WTC11 (cell line): Measurements from ENCODE around the gene NKAIN4. TPM values are rescaled to one million over a fixed set of nuclear protein-coding genes. Genes with fewer than 3 reads are reported as not detected.

ENCODE experiments used
- ATAC-seq: fragments of 200-7000 bp; cut with Tn5 transposase; 2 replicates; pipeline ENCODE4 v1.10.0; 2021; ENCODE audit warnings: mild to moderate bottlenecking, moderate library complexity
- CTCF ChIA-PET: fragments of 300-600 bp; sonication (Branson Sonifier 250); formaldehyde crosslinking; loops from one replicate; lab custom pipeline; 2021; ENCODE audit warnings: antibody characterized with exemption; lab: Charles Lee
- POLR2A ChIA-PET: fragments of 350-600 bp; sonication (Branson Sonifier 250); formaldehyde crosslinking; loops from one replicate; lab custom pipeline; 2021; ENCODE audit warnings: antibody characterized with exemption; lab: Charles Lee
- DNase-seq: peaks from one replicate; pipeline ENCODE4 v3.0.0; 2021; ENCODE audit warnings: low spot score
- H3K27ac Mint-ChIP-seq: 2 replicates; pipeline ENCODE4 v1.8.0; 2021; ENCODE audit warnings: mixed read lengths
- H3K27me3 Mint-ChIP-seq: 2 replicates; pipeline ENCODE4 v1.8.0; 2021; ENCODE audit warnings: low read depth, mild to moderate bottlenecking, moderate library complexity, mixed read lengths
- H3K36me3 Mint-ChIP-seq: 2 replicates; pipeline ENCODE4 v1.8.0; 2021; ENCODE audit warnings: mixed read lengths
- H3K4me1 Mint-ChIP-seq: 2 replicates; pipeline ENCODE4 v1.8.0; 2022; ENCODE audit warnings: mixed read lengths
- H3K4me3 Mint-ChIP-seq: 2 replicates; pipeline ENCODE4 v1.8.0; 2021; ENCODE audit warnings: mild to moderate bottlenecking, moderate library complexity, mixed read lengths
- H3K9me3 Mint-ChIP-seq: 2 replicates; pipeline ENCODE4 v1.8.0; 2021; ENCODE audit warnings: mixed read lengths
- CBFB ChIP-seq: sonication (generic); formaldehyde crosslinking; IDR thresholded peaks from 2 replicates; pipeline ENCODE4 v1.8.1; 2022; ENCODE audit warnings: mild to moderate bottlenecking, low read depth, missing genetic modification reagents
- CREB1 ChIP-seq: sonication (generic); formaldehyde crosslinking; IDR thresholded peaks from 2 replicates; pipeline ENCODE4 v1.8.0; 2023; ENCODE audit warnings: mild to moderate bottlenecking, missing genetic modification reagents
- ETV6 ChIP-seq: sonication (generic); formaldehyde crosslinking; IDR thresholded peaks from 2 replicates; pipeline ENCODE4 v1.8.1; 2022; ENCODE audit warnings: mild to moderate bottlenecking, missing genetic modification reagents
- GRHL2 ChIP-seq: fragments of 250-450 bp; sonication (Bioruptor Pico); IDR thresholded peaks from 2 replicates; pipeline ENCODE4 v1.8.0; 2022; ENCODE audit warnings: mild to moderate bottlenecking, moderate library complexity; ENCODE audit not compliant: insufficient replicate concordance, severe bottlenecking
- NFE2L1 ChIP-seq: sonication (generic); formaldehyde crosslinking; IDR thresholded peaks from 2 replicates; pipeline ENCODE4 v1.8.1; 2023; ENCODE audit warnings: missing genetic modification reagents
- SMAD4 ChIP-seq: sonication (generic); formaldehyde crosslinking; IDR thresholded peaks from 2 replicates; pipeline ENCODE4 v1.8.0; 2022; ENCODE audit warnings: mild to moderate bottlenecking, missing genetic modification reagents
- SOX15 ChIP-seq: fragments of 250-450 bp; sonication (Bioruptor Pico); IDR thresholded peaks from 2 replicates; pipeline ENCODE4 v1.9.0; 2021; ENCODE audit warnings: mild to moderate bottlenecking
- TCF7 ChIP-seq: sonication (generic); formaldehyde crosslinking; IDR thresholded peaks from 2 replicates; pipeline ENCODE4 v1.8.0; 2022; ENCODE audit warnings: mild to moderate bottlenecking, low read depth, missing genetic modification reagents, moderate library complexity
- TEAD4 ChIP-seq: sonication (generic); formaldehyde crosslinking; IDR thresholded peaks from 2 replicates; pipeline ENCODE4 v1.8.0; 2022; ENCODE audit warnings: mild to moderate bottlenecking, missing genetic modification reagents
- ZNF219 ChIP-seq: sonication (generic); formaldehyde crosslinking; IDR thresholded peaks from 2 replicates; pipeline ENCODE4 v1.8.0; 2023; ENCODE audit warnings: missing genetic modification reagents, mild to moderate bottlenecking, borderline replicate concordance
- ZNF423 ChIP-seq: fragments of 250-450 bp; sonication (Bioruptor Pico); IDR thresholded peaks from 2 replicates; pipeline ENCODE4 v2.1.2; 2022; ENCODE audit warnings: mild to moderate bottlenecking, moderate library complexity
- ZNF671 ChIP-seq: fragments of 250-450 bp; sonication (Bioruptor Pico); IDR thresholded peaks from 2 replicates; pipeline ENCODE4 v1.8.0; 2021; ENCODE audit warnings: mild to moderate bottlenecking
- total RNA-seq: library from RNA; stranded (reverse); gene quantifications from 3 replicates; pipeline ENCODE4 v1.2.3, GENCODE V29; 2021
- TF ChIP-seq, protein P1 (sequence below): fragments of 250-450 bp; sonication (Bioruptor Pico); IDR thresholded peaks from 2 replicates; pipeline ENCODE4 v1.9.0; 2021; ENCODE audit warnings: moderate library complexity, mild to moderate bottlenecking, inconsistent platforms, borderline replicate concordance
- TF ChIP-seq, protein P2 (sequence below): fragments of 250-450 bp; sonication (Bioruptor Pico); IDR thresholded peaks from 2 replicates; pipeline ENCODE4 v1.9.0; 2021; ENCODE audit warnings: mild to moderate bottlenecking
- TF ChIP-seq, protein P3 (sequence below): fragments of 250-450 bp; sonication (Bioruptor Pico); IDR thresholded peaks from 2 replicates; pipeline ENCODE4 v1.8.0; 2021; ENCODE audit warnings: mild to moderate bottlenecking
- TF ChIP-seq, protein P4 (sequence below): sonication (generic); formaldehyde crosslinking; IDR thresholded peaks from 2 replicates; pipeline ENCODE4 v1.8.1; 2023; ENCODE audit warnings: mild to moderate bottlenecking, moderate library complexity, missing genetic modification reagents
- TF ChIP-seq, protein P5 (sequence below): fragments of 250-450 bp; sonication (Bioruptor Pico); IDR thresholded peaks from 2 replicates; pipeline ENCODE4 v1.9.0; 2021; ENCODE audit warnings: mild to moderate bottlenecking, borderline replicate concordance
- TF ChIP-seq, protein P6 (sequence below): sonication (generic); formaldehyde crosslinking; IDR thresholded peaks from 2 replicates; pipeline ENCODE4 v1.8.1; 2022; ENCODE audit warnings: mild to moderate bottlenecking, moderate library complexity, missing genetic modification reagents
- TF ChIP-seq, protein P7 (sequence below): fragments of 250-450 bp; sonication (Bioruptor Pico); conservative IDR thresholded peaks from 2 replicates; pipeline ENCODE4 v1.9.0; 2021; ENCODE audit warnings: mild to moderate bottlenecking

The NKAIN4 gene
- total RNA-seq, 1 experiment from 2014 or later = 7.2 TPM

DNA sequence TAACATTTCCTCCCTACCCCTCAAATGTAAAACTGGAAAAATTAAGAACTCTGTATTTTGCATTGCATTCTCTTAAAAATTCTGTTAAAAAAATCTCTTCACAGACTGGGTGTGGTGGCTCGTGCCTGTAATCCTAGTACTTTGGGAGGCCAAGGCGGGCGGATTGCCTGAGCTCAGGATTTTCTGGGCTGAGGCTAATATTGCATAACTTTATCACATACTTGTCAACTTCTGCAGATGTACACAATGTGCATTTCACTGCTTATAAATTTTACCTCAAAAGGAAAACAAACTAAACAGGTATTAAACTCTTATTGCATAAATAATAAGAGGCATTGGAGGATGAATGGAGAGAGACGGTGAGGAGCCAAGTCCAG is 59.5 kb downstream of the NKAIN4 start:
- no peak overlapping the region for H3K4me3 Mint-ChIP-seq
- H3K27me3 Mint-ChIP-seq = no peaks in the 10 kb centered on the region
- POLR2A ChIA-PET = no interaction called here
- CTCF ChIA-PET = interaction anchor here (1.5 to 2.2 kb wide), 2 partner anchors 20 to 29 kb away, joined by 3 to 8 read pairs; no protein-coding TSS in a partner anchor
- no peak for TF ChIP-seq SOX15 (CRISPR knock-in tag)
- TF ChIP-seq, protein P1, sequence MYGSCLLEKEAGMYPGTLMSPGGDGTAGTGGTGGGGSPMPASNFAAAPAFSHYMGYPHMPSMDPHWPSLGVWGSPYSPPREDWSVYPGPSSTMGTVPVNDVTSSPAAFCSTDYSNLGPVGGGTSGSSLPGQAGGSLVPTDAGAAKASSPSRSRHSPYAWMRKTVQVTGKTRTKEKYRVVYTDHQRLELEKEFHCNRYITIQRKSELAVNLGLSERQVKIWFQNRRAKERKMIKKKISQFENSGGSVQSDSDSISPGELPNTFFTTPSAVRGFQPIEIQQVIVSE (CRISPR knock-in tag) = no peak
- TF ChIP-seq, protein P2, sequence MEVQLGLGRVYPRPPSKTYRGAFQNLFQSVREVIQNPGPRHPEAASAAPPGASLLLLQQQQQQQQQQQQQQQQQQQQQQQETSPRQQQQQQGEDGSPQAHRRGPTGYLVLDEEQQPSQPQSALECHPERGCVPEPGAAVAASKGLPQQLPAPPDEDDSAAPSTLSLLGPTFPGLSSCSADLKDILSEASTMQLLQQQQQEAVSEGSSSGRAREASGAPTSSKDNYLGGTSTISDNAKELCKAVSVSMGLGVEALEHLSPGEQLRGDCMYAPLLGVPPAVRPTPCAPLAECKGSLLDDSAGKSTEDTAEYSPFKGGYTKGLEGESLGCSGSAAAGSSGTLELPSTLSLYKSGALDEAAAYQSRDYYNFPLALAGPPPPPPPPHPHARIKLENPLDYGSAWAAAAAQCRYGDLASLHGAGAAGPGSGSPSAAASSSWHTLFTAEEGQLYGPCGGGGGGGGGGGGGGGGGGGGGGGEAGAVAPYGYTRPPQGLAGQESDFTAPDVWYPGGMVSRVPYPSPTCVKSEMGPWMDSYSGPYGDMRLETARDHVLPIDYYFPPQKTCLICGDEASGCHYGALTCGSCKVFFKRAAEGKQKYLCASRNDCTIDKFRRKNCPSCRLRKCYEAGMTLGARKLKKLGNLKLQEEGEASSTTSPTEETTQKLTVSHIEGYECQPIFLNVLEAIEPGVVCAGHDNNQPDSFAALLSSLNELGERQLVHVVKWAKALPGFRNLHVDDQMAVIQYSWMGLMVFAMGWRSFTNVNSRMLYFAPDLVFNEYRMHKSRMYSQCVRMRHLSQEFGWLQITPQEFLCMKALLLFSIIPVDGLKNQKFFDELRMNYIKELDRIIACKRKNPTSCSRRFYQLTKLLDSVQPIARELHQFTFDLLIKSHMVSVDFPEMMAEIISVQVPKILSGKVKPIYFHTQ (CRISPR knock-in tag) = no peak
- TF ChIP-seq, protein P3, sequence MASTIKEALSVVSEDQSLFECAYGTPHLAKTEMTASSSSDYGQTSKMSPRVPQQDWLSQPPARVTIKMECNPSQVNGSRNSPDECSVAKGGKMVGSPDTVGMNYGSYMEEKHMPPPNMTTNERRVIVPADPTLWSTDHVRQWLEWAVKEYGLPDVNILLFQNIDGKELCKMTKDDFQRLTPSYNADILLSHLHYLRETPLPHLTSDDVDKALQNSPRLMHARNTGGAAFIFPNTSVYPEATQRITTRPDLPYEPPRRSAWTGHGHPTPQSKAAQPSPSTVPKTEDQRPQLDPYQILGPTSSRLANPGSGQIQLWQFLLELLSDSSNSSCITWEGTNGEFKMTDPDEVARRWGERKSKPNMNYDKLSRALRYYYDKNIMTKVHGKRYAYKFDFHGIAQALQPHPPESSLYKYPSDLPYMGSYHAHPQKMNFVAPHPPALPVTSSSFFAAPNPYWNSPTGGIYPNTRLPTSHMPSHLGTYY = no peak
- no peak for TF ChIP-seq SMAD4 (CRISPR knock-in tag)
- TF ChIP-seq ZNF423 (CRISPR knock-in tag) = no peak
- no peak for TF ChIP-seq CREB1 (CRISPR knock-in tag)
- TF ChIP-seq, protein P4, sequence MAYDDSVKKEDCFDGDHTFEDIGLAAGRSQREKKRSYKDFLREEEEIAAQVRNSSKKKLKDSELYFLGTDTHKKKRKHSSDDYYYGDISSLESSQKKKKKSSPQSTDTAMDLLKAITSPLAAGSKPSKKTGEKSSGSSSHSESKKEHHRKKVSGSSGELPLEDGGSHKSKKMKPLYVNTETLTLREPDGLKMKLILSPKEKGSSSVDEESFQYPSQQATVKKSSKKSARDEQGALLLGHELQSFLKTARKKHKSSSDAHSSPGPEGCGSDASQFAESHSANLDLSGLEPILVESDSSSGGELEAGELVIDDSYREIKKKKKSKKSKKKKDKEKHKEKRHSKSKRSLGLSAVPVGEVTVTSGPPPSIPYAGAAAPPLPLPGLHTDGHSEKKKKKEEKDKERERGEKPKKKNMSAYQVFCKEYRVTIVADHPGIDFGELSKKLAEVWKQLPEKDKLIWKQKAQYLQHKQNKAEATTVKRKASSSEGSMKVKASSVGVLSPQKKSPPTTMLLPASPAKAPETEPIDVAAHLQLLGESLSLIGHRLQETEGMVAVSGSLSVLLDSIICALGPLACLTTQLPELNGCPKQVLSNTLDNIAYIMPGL = no peak
- TF ChIP-seq GRHL2 = no peak
- TF ChIP-seq, protein P5, sequence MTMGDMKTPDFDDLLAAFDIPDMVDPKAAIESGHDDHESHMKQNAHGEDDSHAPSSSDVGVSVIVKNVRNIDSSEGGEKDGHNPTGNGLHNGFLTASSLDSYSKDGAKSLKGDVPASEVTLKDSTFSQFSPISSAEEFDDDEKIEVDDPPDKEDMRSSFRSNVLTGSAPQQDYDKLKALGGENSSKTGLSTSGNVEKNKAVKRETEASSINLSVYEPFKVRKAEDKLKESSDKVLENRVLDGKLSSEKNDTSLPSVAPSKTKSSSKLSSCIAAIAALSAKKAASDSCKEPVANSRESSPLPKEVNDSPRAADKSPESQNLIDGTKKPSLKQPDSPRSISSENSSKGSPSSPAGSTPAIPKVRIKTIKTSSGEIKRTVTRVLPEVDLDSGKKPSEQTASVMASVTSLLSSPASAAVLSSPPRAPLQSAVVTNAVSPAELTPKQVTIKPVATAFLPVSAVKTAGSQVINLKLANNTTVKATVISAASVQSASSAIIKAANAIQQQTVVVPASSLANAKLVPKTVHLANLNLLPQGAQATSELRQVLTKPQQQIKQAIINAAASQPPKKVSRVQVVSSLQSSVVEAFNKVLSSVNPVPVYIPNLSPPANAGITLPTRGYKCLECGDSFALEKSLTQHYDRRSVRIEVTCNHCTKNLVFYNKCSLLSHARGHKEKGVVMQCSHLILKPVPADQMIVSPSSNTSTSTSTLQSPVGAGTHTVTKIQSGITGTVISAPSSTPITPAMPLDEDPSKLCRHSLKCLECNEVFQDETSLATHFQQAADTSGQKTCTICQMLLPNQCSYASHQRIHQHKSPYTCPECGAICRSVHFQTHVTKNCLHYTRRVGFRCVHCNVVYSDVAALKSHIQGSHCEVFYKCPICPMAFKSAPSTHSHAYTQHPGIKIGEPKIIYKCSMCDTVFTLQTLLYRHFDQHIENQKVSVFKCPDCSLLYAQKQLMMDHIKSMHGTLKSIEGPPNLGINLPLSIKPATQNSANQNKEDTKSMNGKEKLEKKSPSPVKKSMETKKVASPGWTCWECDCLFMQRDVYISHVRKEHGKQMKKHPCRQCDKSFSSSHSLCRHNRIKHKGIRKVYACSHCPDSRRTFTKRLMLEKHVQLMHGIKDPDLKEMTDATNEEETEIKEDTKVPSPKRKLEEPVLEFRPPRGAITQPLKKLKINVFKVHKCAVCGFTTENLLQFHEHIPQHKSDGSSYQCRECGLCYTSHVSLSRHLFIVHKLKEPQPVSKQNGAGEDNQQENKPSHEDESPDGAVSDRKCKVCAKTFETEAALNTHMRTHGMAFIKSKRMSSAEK (CRISPR knock-in tag) = no peak
- no peak for TF ChIP-seq ZNF671
- TF ChIP-seq TEAD4 (CRISPR knock-in tag) = no peak
- no peak for TF ChIP-seq NFE2L1 (CRISPR knock-in tag)
- TF ChIP-seq ZNF219 (CRISPR knock-in tag) = no peak
- TF ChIP-seq, protein P6, sequence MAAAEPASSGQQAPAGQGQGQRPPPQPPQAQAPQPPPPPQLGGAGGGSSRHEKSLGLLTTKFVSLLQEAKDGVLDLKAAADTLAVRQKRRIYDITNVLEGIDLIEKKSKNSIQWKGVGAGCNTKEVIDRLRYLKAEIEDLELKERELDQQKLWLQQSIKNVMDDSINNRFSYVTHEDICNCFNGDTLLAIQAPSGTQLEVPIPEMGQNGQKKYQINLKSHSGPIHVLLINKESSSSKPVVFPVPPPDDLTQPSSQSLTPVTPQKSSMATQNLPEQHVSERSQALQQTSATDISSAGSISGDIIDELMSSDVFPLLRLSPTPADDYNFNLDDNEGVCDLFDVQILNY (CRISPR knock-in tag) = no peak
- TF ChIP-seq, protein P7, sequence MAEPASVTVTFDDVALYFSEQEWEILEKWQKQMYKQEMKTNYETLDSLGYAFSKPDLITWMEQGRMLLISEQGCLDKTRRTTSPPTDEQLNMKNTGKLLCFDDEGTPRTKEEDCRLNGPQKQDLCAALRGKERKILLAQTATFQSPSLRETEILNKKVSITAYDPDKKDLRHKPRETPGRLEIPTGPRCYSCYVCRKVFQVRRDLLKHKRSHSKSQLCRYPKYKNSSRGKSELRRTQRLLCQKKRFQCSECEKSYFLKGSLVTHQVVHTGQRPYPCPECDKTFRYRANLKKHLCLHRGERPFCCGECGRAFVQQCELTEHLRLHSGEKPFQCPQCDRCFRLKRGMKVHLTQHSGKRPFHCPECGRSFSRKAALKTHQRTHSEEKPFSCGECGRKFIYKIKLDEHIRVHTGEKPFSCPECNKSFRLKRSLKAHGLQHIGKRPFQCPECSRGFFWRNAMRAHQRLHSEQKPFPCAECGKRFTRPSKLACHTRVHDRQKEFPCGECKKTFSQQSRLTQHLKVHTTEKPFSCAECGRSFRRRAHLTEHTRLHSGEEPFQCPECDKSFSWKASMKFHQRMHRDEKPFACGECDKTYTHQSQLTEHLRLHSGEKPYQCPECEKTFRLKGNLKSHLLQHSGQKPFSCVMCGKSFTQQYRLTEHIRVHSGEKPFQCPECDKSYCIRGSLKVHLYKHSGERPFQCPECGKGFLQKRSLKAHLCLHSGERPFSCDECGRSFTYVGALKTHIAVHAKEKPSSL (CRISPR knock-in tag) = no peak
- no peak for TF ChIP-seq TCF7 (CRISPR knock-in tag)
- no peak for TF ChIP-seq ETV6 (CRISPR knock-in tag)
- TF ChIP-seq CBFB (CRISPR knock-in tag) = no peak
- DNase-seq (no peak), ATAC-seq (no peak)
- H3K27ac Mint-ChIP-seq = no peak overlapping the region
- H3K4me1 Mint-ChIP-seq = peaks cover 23% of the 10 kb centered on the region
- peaks cover 19% of the 10 kb centered on the region for H3K36me3 Mint-ChIP-seq
- H3K9me3 Mint-ChIP-seq = no peaks in the 10 kb centered on the region
